T-helper 2 cell treated with Interferon-gamma antibody and Interleukin-4, amounts not matched to agents 5 μg/mL and 100 μg/mL, for 36 hours (primary cell): ENCODE measurements around the gene CDH23.

Experiments
- DNase-seq: peaks from one replicate; pipeline ENCODE4 v3.0.0; 2021; ENCODE audit warnings: low spot score
- H3K27ac Mint-ChIP-seq: one replicate; pipeline ENCODE4 v1.8.0; 2021; ENCODE audit warnings: mild to moderate bottlenecking, mixed read lengths
- H3K27me3 Mint-ChIP-seq: one replicate; pipeline ENCODE4 v1.8.0; 2021; ENCODE audit warnings: low read depth, mixed read lengths
- H3K36me3 Mint-ChIP-seq: one replicate; pipeline ENCODE4 v1.8.0; 2021; ENCODE audit warnings: low read depth, mixed read lengths
- H3K4me1 Mint-ChIP-seq: one replicate; pipeline ENCODE4 v1.8.0; 2021; ENCODE audit warnings: low read depth, mixed read lengths
- H3K4me3 Mint-ChIP-seq: one replicate; pipeline ENCODE4 v1.8.0; 2022; ENCODE audit warnings: mild to moderate bottlenecking, moderate library complexity, mixed read lengths
- H3K9me3 Mint-ChIP-seq: one replicate; pipeline ENCODE4 v1.8.0; 2021; ENCODE audit warnings: mixed read lengths

The CDH23 gene

DNA sequence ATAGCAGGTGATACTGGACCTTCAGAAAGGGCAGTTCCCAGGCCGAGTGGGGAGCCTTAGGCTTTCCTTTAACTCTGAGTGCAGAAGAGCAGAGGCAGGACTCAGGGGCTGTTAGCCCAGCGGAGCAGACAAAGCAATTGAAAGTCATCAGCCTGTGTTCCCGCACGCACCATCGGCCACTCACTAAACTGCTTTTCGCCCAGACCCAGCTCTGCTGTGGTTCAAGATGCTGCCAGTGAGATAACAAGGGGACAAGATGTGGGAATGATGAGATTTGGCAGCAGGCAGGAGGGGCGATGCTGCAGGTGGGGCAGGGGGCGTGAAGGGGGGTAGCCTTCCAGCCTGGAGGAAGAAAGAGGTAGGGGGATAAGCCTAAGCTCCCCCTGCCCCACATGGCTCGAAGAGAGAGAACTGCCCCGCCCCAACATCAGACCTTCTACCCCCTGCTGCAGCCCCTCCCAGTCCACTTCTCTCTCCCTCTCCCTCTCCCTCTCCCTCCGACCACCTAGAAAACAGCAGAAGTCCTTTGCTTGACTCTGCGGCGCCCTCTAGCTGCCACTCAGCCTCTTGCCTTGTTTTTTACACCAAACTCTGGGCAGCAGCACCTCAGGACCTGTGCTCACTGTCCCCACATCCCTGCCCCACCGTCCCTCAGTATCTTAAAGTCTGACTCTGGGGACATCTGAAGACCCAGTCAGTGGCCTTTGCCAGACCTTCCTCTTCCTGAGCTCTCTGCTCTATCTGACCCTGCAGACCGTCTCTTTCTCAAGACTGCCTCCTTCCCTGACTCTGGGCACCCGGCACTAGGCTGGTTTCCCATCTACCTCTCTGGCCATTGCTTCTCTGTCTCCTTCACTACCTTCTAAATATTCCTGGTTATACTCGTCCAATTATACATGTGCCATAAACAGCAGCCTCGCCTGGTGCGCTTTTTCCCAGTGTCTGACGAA, 212.4 kb downstream of the CDH23 start:
- Mint-ChIP-seq H3K4me3 (no peak overlapping the region), H3K9me3 (no peaks in the 10 kb centered on the region), H3K36me3 (no peaks in the 10 kb centered on the region)

GRCh38 chr10:71610651-71611050, 213.9 kb downstream of the CDH23 start:
- Mint-ChIP-seq H3K36me3 (no peaks in the 10 kb centered on the region), H3K4me3 (no peak overlapping the region)

More for the DNA sequence above, 212.4 kb downstream of the CDH23 start:
- Mint-ChIP-seq H3K27ac (no peak overlapping the region), H3K4me1 (peaks cover 4% of the 10 kb centered on the region), H3K27me3 (no peaks in the 10 kb centered on the region)
- DNase-seq = peak; percentile 45

DNA sequence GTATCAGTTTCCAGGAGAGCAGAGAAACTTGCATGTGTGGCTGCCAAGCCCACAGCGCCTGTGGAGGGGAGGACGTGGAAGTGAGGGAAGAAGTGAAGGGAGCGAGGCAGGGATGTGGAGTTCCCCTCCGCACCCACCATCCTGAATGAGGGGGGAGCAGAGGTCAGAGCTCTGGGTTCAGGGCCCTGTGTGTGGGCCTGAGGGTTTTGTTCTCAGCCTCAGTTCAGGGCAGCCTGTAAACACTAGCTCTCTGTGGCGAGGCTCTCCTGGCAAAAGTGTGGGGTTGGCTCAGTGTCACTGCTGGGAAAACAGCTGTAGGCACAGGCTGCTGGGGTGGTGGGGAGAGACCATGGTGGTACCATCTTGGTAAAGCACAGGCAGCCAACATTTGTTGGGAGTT, 214.4 kb downstream of the CDH23 start:
- no peaks in the 10 kb centered on the region for H3K36me3 Mint-ChIP-seq
- H3K27ac Mint-ChIP-seq = no peak overlapping the region
- no peak overlapping the region for H3K4me3 Mint-ChIP-seq
- no peaks in the 10 kb centered on the region for H3K9me3 Mint-ChIP-seq
- no peaks in the 10 kb centered on the region for H3K27me3 Mint-ChIP-seq
- H3K4me1 Mint-ChIP-seq = peaks cover 2% of the 10 kb centered on the region
- no peak for DNase-seq

More at GRCh38 chr10:71610651-71611050, 213.9 kb downstream of the CDH23 start:
- no peak overlapping the region for H3K27ac Mint-ChIP-seq
- H3K4me1 Mint-ChIP-seq = peaks cover 2% of the 10 kb centered on the region
- H3K9me3 Mint-ChIP-seq = no peaks in the 10 kb centered on the region
- DNase-seq = no peak
- H3K27me3 Mint-ChIP-seq = no peaks in the 10 kb centered on the region

GRCh38 chr10:71611709-71612422, 215.1 kb downstream of the CDH23 start:
- no peak for DNase-seq
- Mint-ChIP-seq H3K4me3 (no peak overlapping the region), H3K27ac (no peak overlapping the region), H3K27me3 (no peaks in the 10 kb centered on the region), H3K9me3 (no peaks in the 10 kb centered on the region), H3K4me1 (peaks cover 2% of the 10 kb centered on the region), H3K36me3 (no peaks in the 10 kb centered on the region)

- no peaks in the 10 kb centered on the region for H3K36me3 Mint-ChIP-seq
- H3K4me3 Mint-ChIP-seq = no peak overlapping the region
- H3K27me3 Mint-ChIP-seq = no peaks in the 10 kb centered on the region
- no peak for DNase-seq
- H3K27ac Mint-ChIP-seq = no peak overlapping the region
- no peaks in the 10 kb centered on the region for H3K9me3 Mint-ChIP-seq
- H3K4me1 Mint-ChIP-seq = peaks cover 2% of the 10 kb centered on the region
These were observed 216.6 kb downstream of the CDH23 start for GRCh38 chr10:71613261-71613777.

DNA sequence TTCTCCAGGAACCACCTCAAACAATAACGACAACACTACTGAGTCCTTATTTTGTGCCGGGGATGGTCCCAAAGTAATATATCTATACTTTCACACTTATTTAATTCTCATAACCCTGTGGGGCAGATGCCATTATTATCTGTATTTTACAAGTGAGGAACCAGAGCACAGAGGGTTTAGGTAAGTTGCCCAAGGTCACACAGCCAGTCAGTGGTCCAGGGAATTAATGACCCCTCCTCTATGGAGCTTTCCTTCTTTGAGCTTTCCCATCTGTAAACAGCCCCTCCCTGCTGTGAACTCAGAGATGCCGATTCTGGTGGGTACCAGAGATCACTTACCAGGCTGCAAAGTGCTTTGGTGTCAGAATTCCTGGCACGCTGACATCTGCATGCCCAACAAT, 217.2 kb downstream of the CDH23 start:
- H3K27ac Mint-ChIP-seq = no peak overlapping the region
- no peak overlapping the region for H3K4me3 Mint-ChIP-seq
- no peaks in the 10 kb centered on the region for H3K36me3 Mint-ChIP-seq
- DNase-seq = no peak
- H3K9me3 Mint-ChIP-seq = no peaks in the 10 kb centered on the region
- H3K27me3 Mint-ChIP-seq = no peaks in the 10 kb centered on the region
- peaks cover 2% of the 10 kb centered on the region for H3K4me1 Mint-ChIP-seq

DNA sequence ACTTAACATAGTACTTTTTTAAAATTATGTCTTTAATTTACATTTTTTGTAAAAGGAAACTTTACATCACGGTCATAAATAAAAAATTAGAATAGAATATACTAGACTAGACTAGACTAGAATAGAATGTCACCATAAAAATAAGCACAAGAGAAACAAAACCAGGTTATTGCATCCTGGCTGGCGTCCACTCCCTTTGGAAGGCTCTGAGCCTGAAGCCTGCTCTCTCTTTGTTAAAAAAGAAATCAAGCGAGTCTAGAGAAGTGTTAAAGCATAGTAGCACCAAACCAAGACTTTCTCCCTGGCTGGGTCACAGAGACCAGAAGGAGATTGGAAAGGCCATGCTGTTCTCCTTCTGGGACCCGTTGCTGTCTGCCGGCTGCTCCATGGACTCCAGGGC, 218.2 kb downstream of the CDH23 start:
- Mint-ChIP-seq H3K27ac (no peak overlapping the region), H3K36me3 (no peaks in the 10 kb centered on the region), H3K4me1 (no peaks in the 10 kb centered on the region), H3K27me3 (no peaks in the 10 kb centered on the region), H3K9me3 (no peaks in the 10 kb centered on the region), H3K4me3 (no peak overlapping the region)
- no peak for DNase-seq

- Mint-ChIP-seq H3K9me3 (no peaks in the 10 kb centered on the region), H3K27me3 (no peaks in the 10 kb centered on the region), H3K36me3 (no peaks in the 10 kb centered on the region)
These were observed 219.0 kb downstream of the CDH23 start for GRCh38 chr10:71615538-71616329.

GRCh38 chr10:71616817-71617654, 220.3 kb downstream of the CDH23 start:
- Mint-ChIP-seq H3K9me3 (no peaks in the 10 kb centered on the region), H3K4me1 (no peaks in the 10 kb centered on the region), H3K27me3 (no peaks in the 10 kb centered on the region), H3K27ac (no peak overlapping the region), H3K4me3 (no peak overlapping the region), H3K36me3 (no peaks in the 10 kb centered on the region)
- no peak for DNase-seq

More at GRCh38 chr10:71615538-71616329, 219.0 kb downstream of the CDH23 start:
- H3K27ac Mint-ChIP-seq = no peak overlapping the region
- DNase-seq = no peak
- H3K4me3 Mint-ChIP-seq = no peak overlapping the region
- H3K4me1 Mint-ChIP-seq = no peaks in the 10 kb centered on the region

GRCh38 chr10:71618176-71618575, 221.5 kb downstream of the CDH23 start:
- no peaks in the 10 kb centered on the region for H3K4me1 Mint-ChIP-seq
- DNase-seq = no peak
- no peaks in the 10 kb centered on the region for H3K27me3 Mint-ChIP-seq
- no peak overlapping the region for H3K4me3 Mint-ChIP-seq
- no peaks in the 10 kb centered on the region for H3K9me3 Mint-ChIP-seq
- no peak overlapping the region for H3K27ac Mint-ChIP-seq
- H3K36me3 Mint-ChIP-seq = no peaks in the 10 kb centered on the region

DNA sequence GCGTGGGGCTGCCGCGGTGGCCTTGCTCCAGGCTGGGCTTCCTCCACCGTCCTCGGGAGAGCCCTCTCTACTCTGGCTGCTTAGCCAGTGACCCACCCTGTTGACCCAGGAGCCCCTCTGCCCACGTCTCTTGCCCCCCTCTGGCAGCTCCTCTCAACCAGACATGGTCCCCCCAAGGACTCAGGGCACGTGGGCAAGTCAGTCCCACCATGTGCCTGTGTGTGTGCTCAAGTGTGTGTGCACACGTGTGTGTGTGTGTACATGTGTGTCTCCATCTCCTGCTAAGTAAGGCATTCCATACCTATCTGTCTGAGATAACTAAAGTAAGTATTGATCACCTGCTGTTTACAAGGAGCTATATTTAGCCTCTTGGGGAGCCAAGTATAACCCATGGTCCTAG, 221.9 kb downstream of the CDH23 start:
- no peak overlapping the region for H3K4me3 Mint-ChIP-seq
- H3K9me3 Mint-ChIP-seq = no peaks in the 10 kb centered on the region
- no peak for DNase-seq
- H3K36me3 Mint-ChIP-seq = no peaks in the 10 kb centered on the region
- no peaks in the 10 kb centered on the region for H3K4me1 Mint-ChIP-seq
- H3K27me3 Mint-ChIP-seq = no peaks in the 10 kb centered on the region
- H3K27ac Mint-ChIP-seq = no peak overlapping the region

DNA sequence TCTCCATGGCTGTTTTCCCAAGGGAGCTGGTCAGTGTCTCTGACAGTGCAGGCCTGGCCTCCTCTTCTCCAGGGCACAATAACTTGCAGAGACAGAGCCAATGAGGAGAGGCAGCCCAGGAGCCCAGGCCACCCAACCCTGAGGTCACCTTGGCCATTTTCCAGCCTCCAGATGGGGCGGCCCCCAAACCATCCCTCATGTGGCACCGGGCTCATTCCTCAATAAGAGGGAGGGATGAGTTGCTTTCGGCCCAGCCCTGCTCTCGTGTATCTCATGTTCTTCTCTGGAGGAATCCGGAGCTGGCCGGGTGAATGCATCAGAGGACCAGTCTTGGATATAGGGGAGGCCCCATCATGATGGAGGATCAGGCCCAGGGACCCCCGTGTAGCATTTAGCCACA, 223.9 kb downstream of the CDH23 start:
- Mint-ChIP-seq H3K36me3 (no peaks in the 10 kb centered on the region), H3K27ac (no peak overlapping the region), H3K4me3 (no peak overlapping the region)

More for the DNA sequence above, 223.9 kb downstream of the CDH23 start:
- H3K27me3 Mint-ChIP-seq = no peaks in the 10 kb centered on the region
- H3K9me3 Mint-ChIP-seq = no peaks in the 10 kb centered on the region
- H3K4me1 Mint-ChIP-seq = no peaks in the 10 kb centered on the region
- DNase-seq = no peak
